Measurements from ENCODE around the gene GNLY.

GNLY gene

DNA sequence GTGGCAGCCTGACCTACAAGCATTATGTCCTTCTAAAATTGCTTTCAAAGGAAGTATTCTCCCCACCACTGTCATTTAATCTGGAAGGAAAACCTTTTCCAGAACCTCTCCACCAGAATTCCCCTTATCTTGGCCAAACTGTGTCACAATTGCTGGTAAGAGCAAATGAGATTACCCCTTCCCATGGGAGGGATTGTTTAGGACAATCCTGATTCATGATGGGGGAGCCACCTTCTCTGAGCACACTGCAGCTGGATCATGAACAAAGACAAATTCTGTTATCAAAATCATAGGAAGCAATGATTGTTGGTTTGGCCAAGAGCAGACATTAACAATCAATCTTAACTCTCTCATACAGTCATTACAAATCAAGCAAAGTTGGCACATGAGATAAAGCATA is 41.5 kb downstream of the GNLY start:
- H3K4me2 ChIP-seq (ENCODE audit: low read depth, low read length, poor library complexity, severe bottlenecking) = no peak overlapping the region
- TF ChIP-seq EZH2phosphoT487 (conservative IDR thresholded peaks at IDR 0.05; ENCODE audit: low read length) = no peak
- TF ChIP-seq, protein P1, sequence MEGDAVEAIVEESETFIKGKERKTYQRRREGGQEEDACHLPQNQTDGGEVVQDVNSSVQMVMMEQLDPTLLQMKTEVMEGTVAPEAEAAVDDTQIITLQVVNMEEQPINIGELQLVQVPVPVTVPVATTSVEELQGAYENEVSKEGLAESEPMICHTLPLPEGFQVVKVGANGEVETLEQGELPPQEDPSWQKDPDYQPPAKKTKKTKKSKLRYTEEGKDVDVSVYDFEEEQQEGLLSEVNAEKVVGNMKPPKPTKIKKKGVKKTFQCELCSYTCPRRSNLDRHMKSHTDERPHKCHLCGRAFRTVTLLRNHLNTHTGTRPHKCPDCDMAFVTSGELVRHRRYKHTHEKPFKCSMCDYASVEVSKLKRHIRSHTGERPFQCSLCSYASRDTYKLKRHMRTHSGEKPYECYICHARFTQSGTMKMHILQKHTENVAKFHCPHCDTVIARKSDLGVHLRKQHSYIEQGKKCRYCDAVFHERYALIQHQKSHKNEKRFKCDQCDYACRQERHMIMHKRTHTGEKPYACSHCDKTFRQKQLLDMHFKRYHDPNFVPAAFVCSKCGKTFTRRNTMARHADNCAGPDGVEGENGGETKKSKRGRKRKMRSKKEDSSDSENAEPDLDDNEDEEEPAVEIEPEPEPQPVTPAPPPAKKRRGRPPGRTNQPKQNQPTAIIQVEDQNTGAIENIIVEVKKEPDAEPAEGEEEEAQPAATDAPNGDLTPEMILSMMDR (IDR thresholded peaks at IDR 0.05; ENCODE audit: insufficient read depth, low read length, poor library complexity, severe bottlenecking) = no peak
- H3K9me2 ChIP-seq (replicated peaks; ENCODE audit: insufficient read depth, low read length) = no peaks in the 10 kb centered on the region
- H3K79me2 ChIP-seq (ENCODE audit: insufficient read depth, low read length) = no peaks in the 10 kb centered on the region
- no peak overlapping the region for H3K9ac ChIP-seq (ENCODE audit: low read length)
- no peak overlapping the region for H3K27ac ChIP-seq (ENCODE audit: low read depth, low read length)
- no peak overlapping the region for H2AFZ ChIP-seq (ENCODE audit: low read depth, low read length, severe bottlenecking)
- H3K4me3 ChIP-seq (ENCODE audit: insufficient read depth, low read length, poor library complexity, severe bottlenecking) = no peak overlapping the region
- no peaks in the 10 kb centered on the region for H3K9me3 ChIP-seq (ENCODE audit: insufficient read depth, low read length)
- no peaks in the 10 kb centered on the region for H4K20me1 ChIP-seq (ENCODE audit: low read depth, low read length)
- H3K36me3 ChIP-seq (ENCODE audit: low read length) = no peaks in the 10 kb centered on the region
- H3F3A ChIP-seq (ENCODE audit: insufficient read depth) = no peaks in the 10 kb centered on the region
- H3K27me3 ChIP-seq (ENCODE audit: low read length) = no peaks in the 10 kb centered on the region

DNA sequence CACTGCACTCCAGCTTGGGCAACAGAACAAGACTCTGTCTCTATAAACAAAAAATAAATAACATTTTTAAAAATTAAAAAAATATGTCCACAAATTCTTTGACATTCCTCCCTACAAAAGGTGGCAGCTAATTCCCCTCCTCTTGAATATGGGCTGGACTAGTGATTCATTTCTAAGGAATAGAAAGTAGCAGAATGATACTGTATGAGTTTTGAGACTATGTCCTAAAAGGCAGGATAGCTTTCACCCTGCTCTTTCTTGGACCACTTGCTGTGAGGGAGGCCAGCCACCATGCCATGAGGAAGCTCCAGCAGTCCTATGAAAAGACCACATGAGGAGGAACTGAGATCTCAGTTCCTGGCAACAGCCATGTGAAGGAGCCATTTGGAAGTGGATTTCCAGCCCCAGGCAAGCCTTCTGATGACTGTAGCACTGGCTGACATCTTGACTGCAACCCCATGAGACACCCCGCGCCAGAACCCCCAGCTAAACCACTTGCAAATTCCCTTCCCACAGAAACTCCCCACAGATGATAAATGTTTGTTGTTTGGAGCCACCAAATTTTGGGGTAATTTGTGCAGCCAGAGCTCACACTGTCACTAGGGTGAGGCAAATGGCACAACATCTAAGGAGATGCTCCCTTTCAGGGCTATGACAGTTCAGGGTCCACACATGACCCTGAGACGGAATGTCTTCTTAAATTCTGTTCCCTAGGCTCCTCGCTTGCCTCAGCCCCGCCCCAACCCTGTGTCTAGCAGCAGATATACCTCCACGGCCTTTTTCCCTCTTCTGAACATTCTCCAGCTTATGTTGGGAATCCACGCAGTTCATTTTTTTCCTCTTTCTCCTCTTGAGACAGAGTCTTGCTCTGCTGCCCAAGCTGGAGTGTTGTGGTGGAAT is 42.5 kb downstream of the GNLY start:
- TF ChIP-seq, protein P1 (IDR thresholded peaks at IDR 0.05; ENCODE audit: insufficient read depth, low read length, poor library complexity, severe bottlenecking) = no peak
- no peak for TF ChIP-seq EZH2phosphoT487 (conservative IDR thresholded peaks at IDR 0.05; ENCODE audit: low read length)

DNA sequence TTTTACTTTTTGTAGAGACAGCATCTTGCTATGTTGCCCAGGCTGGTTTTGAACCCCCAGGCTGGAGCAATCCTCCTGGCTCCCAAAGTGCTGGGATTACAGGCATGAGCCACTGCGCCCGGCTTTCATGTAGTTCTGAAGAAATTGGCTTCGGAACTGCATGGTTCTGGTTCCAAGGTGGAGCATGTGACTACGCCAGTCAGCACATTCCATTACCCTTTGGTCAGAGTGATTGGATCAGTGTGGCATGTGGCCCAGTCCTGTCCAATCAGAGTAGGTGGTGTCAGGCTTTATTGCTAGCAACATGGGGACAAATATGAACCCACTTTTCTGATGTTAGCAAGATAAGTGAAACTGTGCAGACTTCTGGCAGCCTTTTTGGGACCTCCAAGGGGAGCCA is 43.3 kb downstream of the GNLY start:
- Histone ChIP-seq H3K9me3 (ENCODE audit: insufficient read depth, low read length) (no peaks in the 10 kb centered on the region), H4K20me1 (ENCODE audit: low read depth, low read length) (no peaks in the 10 kb centered on the region), H2AFZ (ENCODE audit: low read depth, low read length, severe bottlenecking) (no peak overlapping the region), H3K27me3 (ENCODE audit: low read length) (no peaks in the 10 kb centered on the region), H3F3A (ENCODE audit: insufficient read depth) (no peaks in the 10 kb centered on the region), H3K36me3 (ENCODE audit: low read length) (no peaks in the 10 kb centered on the region), H3K9ac (ENCODE audit: low read length) (no peak overlapping the region), H3K27ac (ENCODE audit: low read depth, low read length) (no peak overlapping the region), H3K79me2 (ENCODE audit: insufficient read depth, low read length) (no peaks in the 10 kb centered on the region), H3K9me2 (replicated peaks; ENCODE audit: insufficient read depth, low read length) (no peaks in the 10 kb centered on the region), H3K4me3 (ENCODE audit: insufficient read depth, low read length, poor library complexity, severe bottlenecking) (no peak overlapping the region), H3K4me2 (ENCODE audit: low read depth, low read length, poor library complexity, severe bottlenecking) (no peak overlapping the region)
- TF ChIP-seq, protein P1 (IDR thresholded peaks at IDR 0.05; ENCODE audit: insufficient read depth, low read length, poor library complexity, severe bottlenecking) = no peak
- no peak for TF ChIP-seq EZH2phosphoT487 (conservative IDR thresholded peaks at IDR 0.05; ENCODE audit: low read length)

More for the DNA sequence above, 42.5 kb downstream of the GNLY start:
- no peak overlapping the region for H2AFZ ChIP-seq (ENCODE audit: low read depth, low read length, severe bottlenecking)
- no peaks in the 10 kb centered on the region for H3K9me2 ChIP-seq (replicated peaks; ENCODE audit: insufficient read depth, low read length)
- no peak overlapping the region for H3K9ac ChIP-seq (ENCODE audit: low read length)
- H3K4me3 ChIP-seq (ENCODE audit: insufficient read depth, low read length, poor library complexity, severe bottlenecking) = no peak overlapping the region
- no peaks in the 10 kb centered on the region for H3K79me2 ChIP-seq (ENCODE audit: insufficient read depth, low read length)
- H3K9me3 ChIP-seq (ENCODE audit: insufficient read depth, low read length) = no peaks in the 10 kb centered on the region
- no peaks in the 10 kb centered on the region for H4K20me1 ChIP-seq (ENCODE audit: low read depth, low read length)
- no peaks in the 10 kb centered on the region for H3F3A ChIP-seq (ENCODE audit: insufficient read depth)
- no peak overlapping the region for H3K4me2 ChIP-seq (ENCODE audit: low read depth, low read length, poor library complexity, severe bottlenecking)
- H3K27ac ChIP-seq (ENCODE audit: low read depth, low read length) = no peak overlapping the region
- H3K27me3 ChIP-seq (ENCODE audit: low read length) = no peaks in the 10 kb centered on the region
- no peaks in the 10 kb centered on the region for H3K36me3 ChIP-seq (ENCODE audit: low read length)
